Parathyroid adenoma (tissue), 2 donors: ENCODE data around the gene TMEM132D.

Source experiments
- H2AFZ ChIP-seq: fragments of 300-600 bp; sonication (generic); one replicate; pipeline ENCODE4 v1.7.0; 2017; ENCODE audit warnings: antibody characterized with exemption, mild to moderate bottlenecking
- H3K27ac ChIP-seq: fragments of 300-600 bp; sonication (generic); one replicate; pipeline ENCODE4 v1.7.0; 2017
- H3K27me3 ChIP-seq: fragments of 300-600 bp; sonication (generic); one replicate; pipeline ENCODE4 v1.7.0; 2017; ENCODE audit warnings: low read length; ENCODE audit not compliant: control insufficient read depth, insufficient read depth
- H3K36me3 ChIP-seq: fragments of 300-600 bp; sonication (generic); one replicate; pipeline ENCODE4 v1.7.0; 2017; ENCODE audit warnings: low read length; ENCODE audit not compliant: control insufficient read depth, insufficient read depth
- H3K4me1 ChIP-seq: fragments of 300-600 bp; sonication (generic); one replicate; pipeline ENCODE4 v1.7.0; 2017; ENCODE audit warnings: control low read depth
- H3K4me2 ChIP-seq: fragments of 300-600 bp; sonication (generic); one replicate; pipeline ENCODE4 v1.7.0; 2017; ENCODE audit warnings: low read length
- H3K4me3 ChIP-seq: fragments of 300-600 bp; sonication (generic); one replicate; pipeline ENCODE4 v1.7.0; 2017; ENCODE audit warnings: low read depth, low read length
- H3K79me2 ChIP-seq: fragments of 300-600 bp; sonication (generic); one replicate; pipeline ENCODE4 v1.7.0; 2017; ENCODE audit warnings: control low read depth
- H3K9ac ChIP-seq: fragments of 300-600 bp; sonication (generic); one replicate; pipeline ENCODE4 v1.7.0; 2017; ENCODE audit warnings: mild to moderate bottlenecking
- H3K9me3 ChIP-seq: fragments of 300-600 bp; sonication (generic); one replicate; pipeline ENCODE4 v1.7.0; 2017; ENCODE audit warnings: low read length; ENCODE audit not compliant: control insufficient read depth
- CTCF ChIP-seq: fragments of 300-600 bp; sonication (generic); IDR thresholded peaks from one replicate; pipeline ENCODE4 v1.7.0; 2017; ENCODE audit warnings: antibody characterized with exemption, mild to moderate bottlenecking
- donor health status: primary hyperparathyroidism.

TMEM132D gene

GRCh38 chr12:129641926-129642325 is 261.9 kb downstream of the TMEM132D start:
- Histone ChIP-seq H3K36me3 (no peaks in the 10 kb centered on the region), H2AFZ (no peak overlapping the region), H3K79me2 (no peaks in the 10 kb centered on the region), H3K27me3 (no peaks in the 10 kb centered on the region), H3K9me3 (no peaks in the 10 kb centered on the region), H3K4me1 (no peaks in the 10 kb centered on the region), H3K9ac (no peak overlapping the region), H3K4me2 (no peak overlapping the region), H3K27ac (no peak overlapping the region), H3K4me3 (no peak overlapping the region)
- TF ChIP-seq CTCF, result no peak

- no peak overlapping the region for H3K4me3 ChIP-seq
- no peak for TF ChIP-seq CTCF
- H3K4me1 ChIP-seq, result no peaks in the 10 kb centered on the region
- H3K27ac ChIP-seq, result no peak overlapping the region
- no peak overlapping the region for H3K4me2 ChIP-seq
- H3K79me2 ChIP-seq, result no peaks in the 10 kb centered on the region
- H3K9ac ChIP-seq, result no peak overlapping the region
- no peak overlapping the region for H2AFZ ChIP-seq
- no peaks in the 10 kb centered on the region for H3K9me3 ChIP-seq
- peaks cover 3% of the 10 kb centered on the region for H3K27me3 ChIP-seq
- no peaks in the 10 kb centered on the region for H3K36me3 ChIP-seq
Observed at GRCh38 chr12:129635021-129635685, 268.7 kb downstream of the TMEM132D start.

GRCh38 chr12:129631316-129631715 is 272.5 kb downstream of the TMEM132D start:
- no peaks in the 10 kb centered on the region for H3K79me2 ChIP-seq
- no peak for TF ChIP-seq CTCF
- H3K9ac ChIP-seq, result no peak overlapping the region
- no peaks in the 10 kb centered on the region for H3K9me3 ChIP-seq
- H3K4me3 ChIP-seq, result no peak overlapping the region
- no peaks in the 10 kb centered on the region for H3K4me1 ChIP-seq
- H3K4me2 ChIP-seq, result no peak overlapping the region
- H3K27ac ChIP-seq, result no peak overlapping the region
- H2AFZ ChIP-seq, result no peak overlapping the region
- H3K36me3 ChIP-seq, result no peaks in the 10 kb centered on the region
- peaks cover 3% of the 10 kb centered on the region for H3K27me3 ChIP-seq

GRCh38 chr12:129629901-129630300 is 273.9 kb downstream of the TMEM132D start:
- no peaks in the 10 kb centered on the region for H3K9me3 ChIP-seq
- H3K4me2 ChIP-seq, result no peak overlapping the region
- no peak overlapping the region for H3K4me3 ChIP-seq
- no peak for TF ChIP-seq CTCF
- no peak overlapping the region for H3K9ac ChIP-seq
- H3K27me3 ChIP-seq, result peaks cover 3% of the 10 kb centered on the region
- no peaks in the 10 kb centered on the region for H3K36me3 ChIP-seq
- H3K4me1 ChIP-seq, result no peaks in the 10 kb centered on the region
- H3K27ac ChIP-seq, result no peak overlapping the region
- H3K79me2 ChIP-seq, result no peaks in the 10 kb centered on the region
- H2AFZ ChIP-seq, result no peak overlapping the region

- Histone ChIP-seq H3K9me3 (no peaks in the 10 kb centered on the region), H3K9ac (no peak overlapping the region), H3K79me2 (no peaks in the 10 kb centered on the region)
Observed at GRCh38 chr12:129622566-129622965, 281.3 kb downstream of the TMEM132D start.

More at GRCh38 chr12:129622566-129622965, 281.3 kb downstream of the TMEM132D start:
- Histone ChIP-seq H3K4me2 (no peak overlapping the region), H3K27me3 (no peaks in the 10 kb centered on the region), H3K4me3 (no peak overlapping the region), H3K27ac (no peak overlapping the region), H2AFZ (no peak overlapping the region), H3K4me1 (no peaks in the 10 kb centered on the region), H3K36me3 (no peaks in the 10 kb centered on the region)
- no peak for TF ChIP-seq CTCF
